Measurements from ENCODE around the gene CD101.

- TF ChIP-seq POLR2AphosphoS5 (IDR thresholded peaks at IDR 0.05), result no peak
- no peak for TF ChIP-seq CTCF (IDR thresholded peaks at IDR 0.05)
These were observed 20.0 kb upstream of the CD101 start for GRCh38 chr1:116981521-116982037.
